HG03442 (cell line): ENCODE measurements around the gene UBE2S.
A peak's percentile ranks its signal among the peaks of the same experiment; 100 is the strongest.
"Not testable (repeated sequence)": the region's sequence is repeated elsewhere in the genome, so short reads cannot be mapped to it uniquely, and the experiment has no call there.

Experiments used
- ATAC-seq: cut with Tn5 transposase; IDR thresholded peaks from one replicate; pipeline ENCODE4 v1.9.1; 2021; ENCODE audit warnings: mild to moderate bottlenecking, moderate library complexity; ENCODE audit not compliant: unreplicated experiment

UBE2S gene

DNA sequence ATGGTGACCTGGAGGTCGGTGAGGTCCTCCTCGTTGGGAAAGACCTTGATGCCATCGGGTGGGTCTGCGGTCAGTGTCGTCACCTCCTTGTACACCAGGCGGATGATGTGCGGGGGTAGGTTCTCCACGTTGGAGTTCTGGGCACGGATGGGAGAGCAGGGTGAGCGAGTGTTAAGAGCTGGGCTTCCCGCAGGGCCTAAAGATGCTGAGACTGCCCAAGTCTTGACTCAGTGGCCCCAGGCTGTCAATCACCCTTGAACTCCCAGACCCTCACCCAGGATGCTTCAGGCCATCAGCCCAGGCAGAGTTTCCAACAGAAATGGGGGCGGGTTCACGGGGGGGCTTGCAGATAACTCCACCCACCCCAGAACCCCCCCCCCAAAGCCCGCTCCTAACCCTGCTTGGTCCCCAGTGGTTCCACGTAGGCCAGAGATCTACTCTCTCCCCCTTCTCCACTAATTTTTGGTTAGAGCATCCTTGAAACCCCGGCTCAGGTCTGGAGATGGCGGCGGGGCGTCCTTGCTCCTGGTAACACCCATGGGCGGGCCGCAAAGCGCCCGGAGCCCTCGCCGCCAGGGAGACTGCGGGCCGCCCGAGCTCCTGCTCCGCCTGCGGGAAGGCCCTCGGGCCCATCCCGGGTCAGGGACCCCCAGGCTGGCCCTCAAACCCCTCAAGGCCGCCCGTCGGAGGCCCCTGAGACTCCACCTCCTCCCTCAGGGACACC is 600 bp downstream of the UBE2S start:
- no peak for ATAC-seq

DNA sequence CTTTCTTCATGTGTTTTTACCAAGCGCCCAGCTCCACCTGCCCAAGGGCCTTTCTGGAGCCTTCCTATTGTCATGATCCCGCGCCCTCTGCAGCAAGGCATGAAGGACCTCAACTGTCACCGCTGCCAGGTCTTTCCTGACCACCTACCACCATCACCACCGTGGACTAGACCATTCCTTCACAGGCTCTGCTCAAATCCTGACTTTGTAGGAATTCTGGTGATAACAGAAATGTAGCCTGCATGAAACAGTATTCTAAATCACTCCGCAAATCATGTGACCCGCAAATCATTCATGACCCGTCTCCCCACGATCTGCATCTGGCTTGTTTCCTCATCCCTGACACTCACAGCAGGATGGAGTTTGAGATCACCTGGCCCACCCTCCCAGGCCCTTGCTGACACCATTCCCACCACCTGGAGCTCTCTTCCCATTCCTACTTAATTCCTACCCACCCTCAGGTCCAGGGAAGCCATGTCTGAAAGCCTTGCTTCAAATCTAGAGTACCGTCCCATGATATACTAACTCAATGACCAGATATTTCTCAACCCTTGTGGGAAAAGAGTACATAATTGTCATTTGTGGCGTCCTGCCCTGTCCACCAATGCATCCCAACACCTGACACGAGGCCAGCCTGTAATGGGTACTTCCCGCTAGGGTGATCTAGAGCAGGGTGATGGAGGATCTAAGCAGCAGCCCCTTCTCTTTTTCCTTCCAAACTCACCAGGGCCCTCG is 1.3 kb downstream of the UBE2S start:
- no peak for ATAC-seq

DNA sequence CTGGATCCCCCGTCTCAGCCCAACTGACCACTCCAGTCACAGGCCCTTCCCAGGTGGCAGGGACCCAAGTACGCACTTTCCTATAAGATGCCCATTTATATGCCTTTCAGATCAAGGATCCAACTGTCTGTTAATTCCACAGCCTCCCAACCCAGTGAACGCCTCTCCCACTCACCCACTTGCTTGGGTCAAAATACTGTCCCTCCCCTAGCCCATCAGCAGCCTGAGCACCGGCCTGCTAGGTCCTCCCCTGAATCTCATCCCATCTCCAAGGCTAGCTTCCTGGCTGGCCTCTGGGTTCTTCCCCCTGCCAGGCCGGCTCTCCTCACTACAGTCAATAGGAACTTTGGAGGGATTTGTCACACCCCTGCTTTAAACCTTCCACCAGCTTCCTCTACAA is 1.9 kb downstream of the UBE2S start:
- no peak for ATAC-seq

DNA sequence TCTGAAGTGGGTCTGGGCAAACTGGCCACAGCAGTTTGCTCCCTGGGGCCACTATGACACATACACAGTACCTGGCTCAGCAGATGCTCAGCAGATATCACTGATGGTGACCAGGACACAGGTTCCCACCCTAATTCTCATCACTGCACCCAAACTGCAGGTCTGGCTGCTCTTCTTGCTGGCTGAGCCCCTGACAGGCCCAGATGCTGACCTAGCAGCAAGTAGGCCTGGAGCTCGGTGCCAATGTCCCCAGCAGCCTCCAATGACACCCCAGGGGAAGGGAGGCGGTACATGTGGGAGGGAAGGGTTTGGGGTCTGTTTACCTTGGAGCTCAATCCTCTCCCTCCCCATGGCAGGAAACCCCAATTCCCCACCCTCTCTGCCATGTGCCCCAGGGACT is 5.1 kb downstream of the UBE2S start:
- no peak for ATAC-seq

DNA sequence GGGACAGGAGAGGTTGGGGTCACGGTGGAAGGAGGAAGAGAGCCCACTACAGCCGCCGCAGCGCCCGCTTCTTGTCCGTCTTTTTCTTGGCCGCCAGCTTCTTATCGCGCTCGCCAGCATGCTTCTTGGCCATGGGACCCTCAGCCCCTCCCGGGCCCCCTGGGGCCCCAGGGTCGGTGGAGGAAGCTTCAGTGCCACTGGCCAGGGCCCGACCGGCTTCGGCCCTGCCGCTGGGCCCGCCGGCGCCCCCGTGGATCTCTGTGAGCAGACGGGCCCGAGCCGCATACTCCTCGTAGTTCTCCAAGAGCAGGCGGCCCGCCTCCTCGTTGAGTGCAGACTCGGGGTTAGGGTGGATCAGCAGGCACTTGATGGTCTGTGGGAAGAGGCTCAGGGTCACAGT is 6.2 kb downstream of the UBE2S start:
- ATAC-seq, result not testable (repeated sequence)

DNA sequence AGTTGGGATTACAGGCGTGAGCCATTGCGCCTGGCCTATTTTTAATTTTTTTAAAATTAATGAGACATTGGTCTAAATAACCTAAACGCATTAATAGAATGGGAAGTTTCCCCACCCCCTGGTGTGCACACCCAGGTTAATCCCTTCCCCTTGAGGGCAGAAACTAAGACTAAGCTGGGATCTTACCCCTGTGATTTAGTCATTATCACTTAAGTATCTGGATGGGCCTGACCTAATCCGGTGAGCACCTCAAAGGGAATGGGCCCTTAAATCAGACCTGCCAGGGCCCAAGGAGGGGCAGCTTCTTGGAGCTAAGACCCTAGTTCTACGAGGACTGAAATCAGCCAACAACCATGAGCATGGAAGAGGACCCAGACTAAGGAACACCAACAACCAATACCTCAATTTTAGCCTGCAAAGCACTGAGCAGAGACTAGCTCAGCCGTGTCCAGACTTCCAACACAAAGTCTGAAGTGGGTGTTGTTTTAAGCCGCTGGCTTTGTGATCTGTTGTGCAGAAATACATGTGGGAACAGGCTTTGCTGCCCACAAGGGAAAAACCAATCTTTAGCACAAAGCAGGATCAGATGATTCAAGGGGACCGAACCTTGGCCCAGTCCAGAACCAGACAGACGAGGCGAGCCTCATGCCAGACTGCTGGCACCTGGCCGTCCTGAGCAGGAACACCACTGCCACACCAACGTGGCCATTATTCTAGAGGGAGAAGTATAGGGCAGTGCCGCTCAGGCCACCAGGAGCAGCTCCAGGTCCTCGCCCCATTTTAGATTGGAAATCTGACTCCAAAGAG is 7.1 kb downstream of the UBE2S start:
- ATAC-seq, result no peak

DNA sequence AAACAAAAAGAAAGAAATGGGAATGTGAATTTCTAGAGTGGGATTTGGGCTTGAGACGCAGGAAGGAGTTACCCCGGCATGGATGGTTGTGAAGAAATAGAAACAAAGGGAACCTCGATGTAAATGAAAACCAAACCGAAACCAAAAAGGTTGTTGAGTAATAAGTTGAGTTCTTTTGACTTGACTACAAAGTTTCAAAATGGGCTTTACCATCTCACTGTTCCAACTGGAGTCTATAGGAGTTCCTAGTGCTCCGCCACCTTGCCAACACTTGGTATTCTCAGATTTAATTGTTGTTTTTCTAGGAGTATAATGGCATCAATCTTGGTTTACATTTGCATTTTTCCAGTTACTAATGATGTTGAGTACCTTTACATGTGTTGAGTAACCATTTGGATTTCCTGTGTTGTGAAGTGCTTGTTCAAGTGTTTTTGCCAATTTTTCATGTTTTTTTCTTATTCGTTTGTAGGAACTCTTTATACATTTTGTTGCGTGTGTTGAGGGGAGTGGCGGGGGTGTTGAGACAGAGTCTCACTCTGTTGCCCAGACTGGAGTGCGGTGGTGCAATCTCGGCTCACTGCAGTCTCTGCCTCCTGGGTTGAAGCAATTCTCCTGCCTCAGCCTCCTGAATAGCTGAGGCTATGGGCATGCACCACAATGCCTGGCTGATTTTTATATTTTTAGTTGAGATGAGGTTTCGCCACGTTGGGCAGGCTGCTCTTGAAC is 9.2 kb downstream of the UBE2S start:
- ATAC-seq, result no peak

DNA sequence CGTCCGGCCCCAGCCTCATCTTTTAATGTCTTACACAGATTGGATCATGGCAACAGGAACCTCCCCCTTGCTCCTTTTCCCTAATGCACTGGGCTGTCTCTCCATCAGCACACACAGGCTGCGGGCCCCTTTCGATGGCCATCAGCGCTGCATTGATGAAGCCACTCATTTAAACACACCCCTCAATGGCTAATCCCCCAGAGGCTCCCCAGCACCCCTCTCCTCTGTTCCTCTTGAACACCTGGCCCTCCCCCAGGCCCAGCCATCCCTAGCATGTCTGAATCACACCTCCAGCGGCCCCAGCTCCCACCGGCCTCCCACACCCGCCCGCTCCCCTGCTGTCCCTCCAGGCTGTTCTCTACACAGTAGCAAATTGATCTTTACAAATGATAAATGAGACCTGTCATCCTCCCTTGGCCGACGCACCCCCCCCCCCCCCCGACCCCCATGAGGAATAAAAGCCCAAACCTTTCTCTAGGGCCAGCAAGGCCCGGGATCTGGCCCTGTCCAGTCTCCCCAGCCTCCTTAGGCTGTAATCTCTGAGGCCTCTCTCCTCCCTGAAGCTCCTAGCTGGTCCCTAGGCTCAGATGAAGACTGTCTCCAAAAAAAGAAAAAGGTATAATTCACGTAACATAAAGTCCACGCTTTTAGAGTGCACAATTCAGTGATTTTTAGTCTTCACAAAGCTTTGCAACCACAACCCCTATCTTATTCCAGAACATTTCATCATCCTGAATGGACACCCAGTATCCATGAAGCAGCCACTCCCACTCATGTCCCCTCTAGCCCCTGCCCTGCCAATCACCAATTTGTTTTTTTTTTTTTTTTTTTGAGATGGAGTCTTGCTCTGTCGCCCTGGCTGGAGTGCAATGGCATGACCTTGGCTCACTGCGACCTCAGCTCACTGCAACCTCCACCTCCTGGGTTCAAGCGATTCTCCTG is 14.5 kb downstream of the UBE2S start:
- ATAC-seq, result no peak

DNA sequence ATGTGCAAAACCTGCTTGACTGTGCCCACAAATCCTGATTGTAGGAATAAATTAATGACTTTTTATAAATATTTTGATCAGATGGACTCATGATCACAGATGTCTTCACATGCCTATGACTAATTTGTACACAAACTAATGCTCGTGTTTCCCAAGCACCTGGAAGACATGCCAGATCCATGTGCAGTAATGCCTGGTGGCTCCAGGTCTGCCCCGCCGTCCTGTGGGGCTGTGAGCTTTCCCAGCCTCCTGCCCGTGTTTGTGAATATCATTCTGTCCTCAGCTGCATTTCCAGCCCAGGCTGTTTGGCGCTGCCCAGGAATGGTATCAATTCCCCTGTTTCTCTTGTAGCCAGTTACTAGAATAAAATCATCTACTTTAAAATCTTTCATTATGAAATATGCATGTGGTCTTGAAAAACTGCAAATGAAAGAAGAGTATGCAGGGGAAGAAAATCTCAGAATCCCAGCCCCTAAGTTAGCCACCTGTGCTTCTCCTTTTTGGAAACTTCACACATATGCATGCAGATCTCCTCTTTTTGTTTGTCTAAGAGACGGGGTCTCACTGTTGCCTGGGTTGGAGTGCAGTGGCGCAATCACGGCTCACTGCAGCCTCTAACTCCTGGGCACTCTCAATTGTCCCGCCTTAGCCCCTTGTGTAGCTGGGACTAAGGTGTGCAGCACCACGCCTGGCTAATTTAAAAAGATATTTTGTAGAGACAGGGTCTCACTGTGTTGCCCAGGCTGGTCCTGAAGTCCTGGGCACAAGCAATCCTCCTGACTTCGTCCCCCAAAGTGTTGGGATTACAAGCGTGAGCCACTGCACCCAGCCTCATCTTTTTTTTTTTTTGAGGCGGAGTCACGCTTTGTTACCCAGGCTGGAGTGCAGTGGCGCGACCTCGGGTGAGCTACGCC is 15.6 kb downstream of the UBE2S start:
- no peak for ATAC-seq

DNA sequence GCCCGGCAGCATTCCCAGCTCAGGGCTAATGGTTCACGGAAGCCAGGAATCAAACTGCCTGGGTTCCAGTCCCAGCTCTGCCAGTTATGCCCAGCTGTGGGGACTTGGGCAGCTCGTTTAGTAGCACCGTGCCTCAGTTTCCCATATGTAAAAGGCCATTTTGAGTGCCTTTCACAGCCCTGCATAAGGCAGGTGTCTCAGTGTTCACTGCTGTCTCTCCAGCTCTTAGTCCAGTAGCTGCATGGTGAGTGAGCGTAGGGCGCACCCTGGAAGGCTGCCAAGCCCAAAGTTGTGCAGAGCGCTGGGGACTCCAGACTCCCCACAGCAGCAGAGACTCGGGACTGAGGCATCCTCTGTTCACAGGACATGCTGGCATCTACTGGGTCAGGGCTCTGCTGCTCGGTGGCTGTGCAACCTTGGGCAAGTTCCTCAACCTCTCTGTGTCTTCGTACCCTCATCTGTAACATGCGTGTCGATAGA is 16.4 kb downstream of the UBE2S start:
- ATAC-seq, result no peak

DNA sequence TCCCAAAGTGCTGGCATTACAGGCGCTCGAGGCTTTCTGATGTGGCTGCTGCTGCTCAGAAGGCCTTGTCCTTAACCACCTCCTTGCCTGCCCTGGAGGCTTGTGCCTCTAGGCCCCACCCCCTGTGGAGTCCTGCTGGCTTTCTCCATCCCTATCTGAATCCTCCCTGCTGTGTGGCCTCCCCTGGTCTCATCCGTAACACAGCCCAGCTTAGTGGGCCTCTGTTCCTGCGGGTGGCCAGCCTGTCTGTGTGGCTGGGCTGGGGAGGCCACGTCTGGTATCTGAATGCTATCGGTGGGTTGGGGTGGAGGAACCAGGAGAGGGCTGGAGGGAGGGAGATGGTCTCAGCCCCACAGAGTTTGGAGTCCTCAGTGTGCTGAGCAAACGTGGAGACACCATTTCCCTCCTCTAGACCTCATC is 17.1 kb downstream of the UBE2S start:
- ATAC-seq, result no peak

DNA sequence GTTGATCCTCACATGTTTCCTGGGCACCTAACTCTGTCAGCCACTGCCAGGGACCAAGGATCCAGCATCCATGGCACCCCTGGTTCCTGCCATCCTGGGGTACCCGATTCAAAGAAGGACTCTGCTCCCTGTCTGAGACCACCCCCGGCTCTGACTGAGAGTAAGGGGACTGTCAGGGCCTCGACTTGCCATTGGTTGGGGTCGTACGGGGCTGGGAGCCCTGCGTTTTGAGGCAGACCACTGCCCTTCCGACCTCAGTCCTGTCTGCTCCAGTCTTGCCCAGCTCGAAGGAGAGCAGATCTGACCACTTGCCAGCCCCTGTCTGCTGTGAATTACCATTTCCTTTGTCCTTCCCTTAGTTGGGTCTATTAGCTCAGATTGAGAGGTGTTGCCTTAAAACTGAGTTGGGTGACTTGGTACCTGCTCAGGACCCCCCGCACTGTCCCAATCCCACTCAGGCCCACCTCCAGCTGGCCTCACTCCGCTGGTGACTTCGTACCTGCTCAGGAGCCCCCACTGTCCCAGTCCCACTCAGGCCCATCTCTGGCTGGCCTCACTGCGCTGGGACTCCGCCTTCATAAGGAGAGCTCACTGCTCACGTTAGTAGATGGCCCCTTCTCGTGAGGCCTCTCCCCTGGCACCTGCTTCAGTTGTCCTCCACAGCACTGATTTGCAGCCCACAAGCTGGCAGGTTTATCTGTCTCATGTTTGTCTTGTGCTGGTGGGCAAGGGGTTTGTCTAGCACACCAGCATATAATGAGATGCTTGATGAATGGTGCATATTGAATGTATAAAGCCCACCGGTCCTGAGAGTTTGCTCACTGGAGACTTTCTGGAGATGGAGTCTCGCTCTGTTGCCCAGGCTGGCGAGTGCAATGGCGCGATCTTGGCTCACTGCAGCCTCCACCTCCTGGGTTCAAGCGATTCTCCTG is 17.9 kb downstream of the UBE2S start:
- no peak for ATAC-seq

DNA sequence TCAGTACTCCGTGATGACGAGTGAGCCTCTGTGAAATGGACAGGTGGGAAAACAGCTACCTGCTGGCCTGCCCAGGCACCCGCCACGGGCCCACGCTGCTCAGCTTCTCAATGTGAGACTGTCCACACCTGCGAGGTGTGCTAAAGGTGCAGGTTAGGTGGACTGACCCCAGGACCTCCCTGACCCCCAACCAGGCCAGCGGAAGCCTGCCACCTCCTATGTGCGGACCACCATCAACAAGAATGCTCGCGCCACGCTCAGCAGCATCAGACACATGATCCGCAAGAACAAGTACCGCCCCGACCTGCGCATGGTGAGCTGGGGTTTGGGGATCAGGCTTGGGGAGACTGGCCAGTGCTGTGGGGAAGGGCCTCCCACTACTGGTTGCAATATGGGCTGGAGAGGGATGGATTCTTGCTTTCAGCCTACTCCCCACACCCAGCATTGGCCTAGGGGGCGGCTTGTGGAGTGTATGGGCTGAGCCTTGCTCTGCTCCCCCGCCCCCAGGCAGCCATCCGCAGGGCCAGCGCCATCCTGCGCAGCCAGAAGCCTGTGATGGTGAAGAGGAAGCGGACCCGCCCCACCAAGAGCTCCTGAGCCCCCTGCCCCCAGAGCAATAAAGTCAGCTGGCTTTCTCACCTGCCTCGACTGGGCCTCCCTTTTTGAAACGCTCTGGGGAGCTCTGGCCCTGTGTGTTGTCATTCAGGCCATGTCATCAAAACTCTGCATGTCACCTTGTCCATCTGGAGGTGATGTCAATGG is 19.7 kb downstream of the UBE2S start:
- no peak for ATAC-seq

DNA sequence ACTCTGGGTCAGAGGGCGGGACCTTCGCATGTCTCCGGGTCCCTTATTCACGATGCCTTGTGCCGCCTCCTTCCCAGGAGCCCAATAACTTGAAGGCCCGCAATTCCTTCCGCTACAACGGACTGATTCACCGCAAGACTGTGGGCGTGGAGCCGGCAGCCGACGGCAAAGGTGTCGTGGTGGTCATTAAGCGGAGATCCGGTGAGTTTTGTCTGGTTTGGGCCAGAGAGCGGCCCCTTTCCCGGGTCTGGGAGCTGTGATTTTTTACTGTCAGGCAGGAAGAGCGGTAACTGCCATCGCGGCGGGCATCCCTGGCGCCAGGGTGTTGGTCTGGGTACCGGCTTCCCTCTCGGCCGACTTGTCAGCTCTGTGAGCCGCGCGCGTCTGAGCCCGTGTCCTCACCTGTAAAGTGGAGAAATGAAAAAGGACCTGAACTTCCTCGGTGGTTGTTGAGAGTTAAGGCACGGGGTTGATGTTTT is 21.1 kb downstream of the UBE2S start:
- no peak for ATAC-seq

DNA sequence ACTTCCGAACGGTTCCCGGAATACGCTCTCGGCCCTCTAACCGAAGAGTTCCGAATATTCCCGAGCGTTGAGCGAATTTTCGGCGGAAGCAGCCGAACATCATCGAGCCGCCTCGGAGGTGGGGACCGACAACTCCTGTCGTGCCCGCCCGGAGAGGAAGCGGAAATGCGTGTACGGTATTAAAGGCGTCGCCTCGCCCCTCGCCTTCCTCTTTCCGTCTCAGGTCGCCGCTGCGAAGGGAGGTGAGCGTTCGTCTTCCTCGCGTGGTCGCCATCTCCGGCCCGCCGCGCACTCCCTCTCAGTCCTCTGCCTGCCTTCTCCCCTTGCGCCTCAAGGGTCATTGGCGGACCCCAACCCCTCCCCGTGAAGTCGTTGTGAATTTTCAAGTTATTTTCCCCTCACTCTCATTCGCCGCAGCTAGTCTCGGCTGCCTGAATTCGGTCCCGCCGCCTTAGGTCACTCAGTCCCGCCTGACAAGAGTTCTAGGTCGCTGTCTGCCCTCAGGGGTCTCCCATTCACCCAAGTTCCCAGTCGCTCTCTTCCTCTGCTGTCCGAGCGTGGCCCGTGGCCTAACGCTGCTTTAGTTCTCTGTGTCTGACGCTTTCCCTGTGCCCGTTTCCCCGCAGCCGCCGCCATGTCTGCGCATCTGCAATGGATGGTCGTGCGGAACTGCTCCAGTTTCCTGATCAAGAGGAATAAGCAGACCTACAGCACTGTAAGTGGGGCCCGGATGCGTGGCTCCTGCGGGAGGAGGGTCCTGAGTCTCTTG is 21.7 kb downstream of the UBE2S start, which contains the start of gene RPL28:
Gene RPL28 (plus strand): TSS at position 209 of the 769 bp plus-strand sequence. CDS start 426 bp downstream, at position 635.
- peak; percentile 64 for ATAC-seq
